Right kidney (tissue), 1 donor: Measurements from ENCODE around the gene DPEP3.

Source experiments
- DNase-seq: peaks from one replicate; pipeline ENCODE4 v3.0.0-alpha.2; 2016

The DPEP3 gene

DNA sequence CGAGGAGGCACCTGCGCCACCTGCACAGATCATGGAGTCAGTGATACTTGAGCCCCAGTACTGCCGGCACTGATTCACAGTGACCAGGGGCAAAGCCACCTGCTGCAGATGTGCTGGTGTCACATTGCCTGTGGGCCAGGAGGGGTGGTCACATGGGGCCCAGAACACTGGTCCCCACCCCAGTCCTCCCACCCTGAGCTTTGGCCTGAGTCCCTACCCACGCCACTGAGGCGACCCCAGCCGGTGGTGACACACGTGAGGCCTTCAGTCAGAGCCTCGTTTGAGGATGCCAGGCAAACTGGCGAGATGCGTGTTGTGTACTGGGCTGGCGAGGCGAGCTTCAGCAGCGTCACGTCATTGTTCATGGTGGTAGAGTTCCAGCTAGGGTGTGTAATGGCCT lies 50.1 kb downstream of the DPEP3 start:
- no peak for DNase-seq

DNA sequence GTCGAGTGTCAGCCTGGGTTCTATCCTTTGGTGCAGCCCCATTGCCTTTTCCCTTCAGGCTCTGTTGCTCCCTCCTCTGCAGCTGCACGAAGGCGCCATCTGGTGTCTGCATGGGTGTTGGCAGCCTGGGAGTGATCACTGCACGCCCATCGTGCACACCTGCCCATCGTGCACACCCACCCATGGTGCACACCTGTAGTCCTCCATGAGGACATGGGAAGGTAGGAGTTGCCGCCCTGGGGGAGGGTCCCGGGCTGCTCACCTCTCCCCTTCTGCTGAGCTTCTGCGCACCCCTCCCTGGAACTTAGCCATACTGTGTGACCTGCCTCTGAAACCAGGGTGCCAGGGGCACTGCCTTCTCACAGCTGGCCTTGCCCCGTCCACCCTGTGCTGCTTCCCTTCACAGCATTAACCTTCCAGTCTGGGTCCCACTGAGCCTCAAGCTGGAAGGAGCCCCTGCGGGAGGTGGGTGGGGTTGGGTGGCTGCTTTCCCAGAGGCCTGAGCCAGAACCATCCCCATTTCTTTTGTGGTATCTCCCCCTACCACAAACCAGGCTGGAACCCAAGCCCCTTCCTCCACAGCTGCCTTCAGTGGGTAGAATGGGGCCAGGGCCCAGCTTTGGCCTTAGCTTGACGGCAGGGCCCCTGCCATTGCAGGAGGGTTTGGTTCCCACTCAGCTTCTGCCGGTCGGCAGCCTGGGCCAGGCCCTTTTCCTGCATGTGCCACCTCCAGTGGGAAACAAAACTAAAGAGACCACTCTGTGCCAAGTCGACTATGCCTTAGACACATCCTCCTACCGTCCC lies 51.5 kb downstream of the DPEP3 start:
- DNase-seq, result peak; percentile 49

DNA sequence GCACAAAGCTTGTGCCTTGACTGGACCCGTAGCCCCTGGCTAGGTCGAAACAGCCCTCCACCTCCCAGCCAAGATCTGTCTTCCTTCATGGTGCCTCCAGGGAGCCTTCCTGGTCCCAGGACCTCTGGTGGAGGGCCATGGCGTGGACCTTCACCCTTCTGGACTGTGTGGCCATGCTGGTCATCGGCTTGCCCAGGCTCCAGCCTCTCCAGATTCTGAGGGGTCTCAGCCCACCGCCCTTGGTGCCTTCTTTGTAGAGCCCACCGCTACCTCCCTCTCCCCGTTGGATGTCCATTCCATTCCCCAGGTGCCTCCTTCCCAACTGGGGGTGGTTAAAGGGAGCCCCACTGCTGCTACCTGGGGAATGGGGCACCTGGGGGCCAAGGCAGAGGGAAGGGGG lies 52.2 kb downstream of the DPEP3 start:
- no peak for DNase-seq

- no peak for DNase-seq
Measured at GRCh38 chr16:67927131-67927941, 53.0 kb downstream of the DPEP3 start.

DNA sequence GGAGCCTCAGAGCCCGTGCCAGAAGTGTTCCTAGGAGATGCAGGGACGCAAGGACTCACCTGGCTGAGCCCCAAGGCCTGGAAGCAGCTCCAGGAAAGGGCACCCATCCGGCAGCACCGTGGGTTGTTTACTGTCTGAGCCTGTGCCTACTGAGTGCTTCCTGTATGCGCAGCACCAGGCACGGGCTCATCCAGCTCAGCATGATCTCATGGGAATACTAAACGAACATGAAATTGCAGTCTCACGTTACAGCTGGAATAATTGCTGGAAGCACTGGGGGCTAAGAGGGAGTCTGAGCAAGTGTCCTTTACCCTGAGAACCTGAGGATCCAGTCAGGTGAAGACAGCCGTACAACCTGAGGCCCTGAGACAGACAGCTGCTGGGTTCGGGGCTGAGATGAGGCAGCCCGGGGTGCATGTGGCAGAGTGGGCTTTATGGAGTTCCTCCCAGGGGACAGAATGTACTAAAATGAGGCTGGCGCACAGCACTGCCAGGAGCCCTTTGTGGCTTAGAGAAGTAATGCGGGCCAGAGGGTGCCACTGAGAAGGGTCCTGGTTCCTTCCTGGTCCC lies 54.0 kb downstream of the DPEP3 start:
- no peak for DNase-seq
